ENCODE results near the gene DCBLD2.

The DCBLD2 gene, protein sequence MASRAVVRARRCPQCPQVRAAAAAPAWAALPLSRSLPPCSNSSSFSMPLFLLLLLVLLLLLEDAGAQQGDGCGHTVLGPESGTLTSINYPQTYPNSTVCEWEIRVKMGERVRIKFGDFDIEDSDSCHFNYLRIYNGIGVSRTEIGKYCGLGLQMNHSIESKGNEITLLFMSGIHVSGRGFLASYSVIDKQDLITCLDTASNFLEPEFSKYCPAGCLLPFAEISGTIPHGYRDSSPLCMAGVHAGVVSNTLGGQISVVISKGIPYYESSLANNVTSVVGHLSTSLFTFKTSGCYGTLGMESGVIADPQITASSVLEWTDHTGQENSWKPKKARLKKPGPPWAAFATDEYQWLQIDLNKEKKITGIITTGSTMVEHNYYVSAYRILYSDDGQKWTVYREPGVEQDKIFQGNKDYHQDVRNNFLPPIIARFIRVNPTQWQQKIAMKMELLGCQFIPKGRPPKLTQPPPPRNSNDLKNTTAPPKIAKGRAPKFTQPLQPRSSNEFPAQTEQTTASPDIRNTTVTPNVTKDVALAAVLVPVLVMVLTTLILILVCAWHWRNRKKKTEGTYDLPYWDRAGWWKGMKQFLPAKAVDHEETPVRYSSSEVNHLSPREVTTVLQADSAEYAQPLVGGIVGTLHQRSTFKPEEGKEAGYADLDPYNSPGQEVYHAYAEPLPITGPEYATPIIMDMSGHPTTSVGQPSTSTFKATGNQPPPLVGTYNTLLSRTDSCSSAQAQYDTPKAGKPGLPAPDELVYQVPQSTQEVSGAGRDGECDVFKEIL

DNA sequence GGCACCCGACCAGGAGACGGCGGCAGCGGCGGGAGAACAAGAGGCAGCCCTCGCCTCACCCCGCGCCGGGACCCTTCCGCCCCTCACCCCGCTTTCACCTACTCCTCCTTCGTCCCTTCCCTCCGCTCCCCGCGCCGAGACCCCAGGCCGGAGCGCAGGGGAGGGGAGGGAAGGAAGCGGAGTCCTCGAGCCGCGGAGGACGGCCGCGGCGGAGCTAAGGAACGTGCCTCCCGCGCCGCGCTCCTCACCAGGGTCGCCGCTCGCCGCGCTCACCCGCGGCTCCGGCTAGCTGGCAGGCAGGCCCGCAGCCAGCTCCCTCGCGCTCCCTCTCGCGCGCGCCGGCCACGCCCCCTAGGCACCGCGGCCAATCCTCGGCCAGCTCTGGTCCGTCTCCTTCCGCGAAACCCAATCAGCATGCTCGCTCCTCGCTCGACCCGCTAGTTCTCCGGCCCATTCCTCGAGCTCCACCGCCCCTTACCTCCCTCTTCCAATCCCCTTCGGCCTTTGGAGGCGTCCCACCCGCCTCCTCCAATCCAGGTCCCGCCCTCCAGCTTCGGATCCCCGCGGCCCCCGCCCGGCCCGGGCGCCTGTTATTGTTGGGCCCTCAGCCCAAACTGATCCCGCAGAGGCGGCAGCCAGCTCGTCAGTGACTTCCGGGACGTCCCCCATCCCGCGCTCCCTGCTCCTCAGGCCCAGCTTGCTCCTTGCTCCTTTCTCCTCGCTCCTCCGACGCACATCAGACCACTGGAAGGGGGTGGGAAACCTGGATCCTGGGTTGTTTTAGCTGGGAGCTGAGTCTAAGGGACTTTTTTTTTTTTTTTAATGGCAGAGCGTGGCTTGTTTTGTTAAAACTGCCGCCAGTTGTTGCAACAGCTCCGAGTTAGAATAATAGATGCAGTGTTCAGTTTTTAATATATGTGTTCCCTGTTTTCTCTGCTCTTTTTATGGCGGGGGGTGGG lies at the start of gene DCBLD2:
Gene DCBLD2 (minus strand): TSS at position 304 of the 959 bp plus-strand sequence. CDS start 369 bp downstream, outside the sequence.
- peak; percentile 84 for DNase-seq

DNA sequence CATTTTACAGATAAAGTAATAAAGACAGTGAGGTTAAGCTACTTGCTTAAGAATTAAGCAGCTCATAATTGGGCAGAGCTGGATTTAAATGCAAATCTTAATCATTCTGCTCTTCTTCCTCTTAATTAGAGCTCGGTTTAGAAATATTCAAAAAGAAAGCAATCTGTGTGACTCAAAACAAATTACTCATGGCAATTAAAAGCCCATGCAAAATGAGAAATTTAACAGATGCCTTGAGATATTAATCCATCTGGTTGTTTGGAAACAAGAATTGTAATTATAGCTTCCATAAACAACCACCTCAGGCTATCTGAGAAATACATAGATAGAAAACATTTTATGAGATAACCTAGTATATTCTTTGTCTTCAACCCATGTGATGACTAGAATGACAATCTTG lies 44.2 kb upstream of the DCBLD2 start:
- no peak for DNase-seq

DNA sequence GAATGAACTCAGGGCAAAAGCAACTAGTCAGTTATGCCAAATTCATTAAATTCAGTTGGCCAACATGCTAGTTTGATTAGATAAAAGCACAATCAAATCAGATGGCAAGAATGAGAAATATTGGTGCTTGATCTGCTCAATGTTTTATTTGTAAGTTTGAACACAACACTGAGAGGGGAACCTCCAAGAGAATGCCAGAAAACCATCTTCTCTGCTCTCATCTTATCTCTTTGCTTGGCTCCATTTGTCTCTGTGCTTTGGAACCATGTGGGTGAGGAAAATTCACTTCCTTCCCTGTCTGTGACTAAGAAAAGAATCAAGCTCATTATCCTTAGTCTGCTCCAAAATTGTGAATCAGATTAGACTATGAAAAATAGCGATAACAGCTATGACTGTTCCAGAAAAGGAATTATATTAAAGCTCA lies 43.6 kb upstream of the DCBLD2 start:
- DNase-seq: no peak

DNA sequence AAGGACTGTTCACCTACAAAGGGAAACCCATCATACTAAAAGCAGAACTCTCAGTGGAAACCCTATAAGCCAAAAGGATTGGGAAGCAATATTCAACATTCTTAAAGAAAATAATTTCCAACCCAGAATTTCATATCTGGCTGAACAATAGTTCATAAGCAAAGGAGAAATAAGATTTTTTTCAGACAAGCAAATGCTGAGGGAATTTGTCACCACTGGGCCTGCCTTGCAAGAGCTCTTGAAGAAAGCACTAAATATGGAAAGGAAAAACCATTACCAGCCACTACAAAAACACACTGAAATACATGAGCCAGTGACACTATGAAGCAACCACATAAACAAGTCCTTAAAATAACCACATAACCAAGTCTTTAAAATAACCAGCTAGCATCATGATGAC lies 28.9 kb upstream of the DCBLD2 start:
- DNase-seq: no peak

DNA sequence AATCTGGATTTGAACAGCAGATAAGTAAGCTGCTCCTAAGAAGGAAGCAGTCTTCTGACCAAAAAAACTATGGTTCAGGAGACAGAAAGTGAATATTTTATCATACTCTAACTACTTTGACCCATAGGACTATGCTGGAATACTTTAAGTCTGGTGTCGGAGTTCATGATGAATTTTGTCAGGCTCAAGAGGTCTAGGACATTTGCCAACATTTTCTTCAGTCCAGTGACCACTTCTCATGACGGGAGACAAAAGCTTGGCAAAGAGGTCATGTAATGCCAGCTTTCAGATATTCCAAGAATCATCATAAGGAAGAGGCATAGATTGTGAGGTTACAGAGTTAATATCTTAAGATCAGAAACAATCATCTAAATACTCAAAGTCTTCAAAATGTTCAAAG lies 20.5 kb upstream of the DCBLD2 start:
- DNase-seq: no peak

DNA sequence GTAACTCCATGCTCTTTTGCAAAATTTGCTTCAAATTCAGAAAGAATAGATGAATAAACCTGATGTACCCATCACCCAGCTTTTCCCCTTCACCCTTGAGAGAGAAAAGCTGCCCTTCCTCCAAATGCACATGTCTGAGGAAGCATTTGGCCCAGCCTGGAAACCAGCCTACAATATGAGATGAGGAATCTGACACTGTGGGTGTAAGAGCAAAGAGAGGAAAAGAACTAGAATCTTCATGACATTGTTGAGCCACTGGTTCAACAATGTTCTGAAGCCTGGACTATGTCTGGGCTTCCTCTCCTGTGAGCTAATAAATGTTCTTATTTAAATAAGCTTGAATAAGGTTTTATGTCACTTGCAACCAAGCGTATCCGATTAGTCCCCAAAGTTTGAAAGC lies 18.7 kb upstream of the DCBLD2 start:
- DNase-seq: no peak

DNA sequence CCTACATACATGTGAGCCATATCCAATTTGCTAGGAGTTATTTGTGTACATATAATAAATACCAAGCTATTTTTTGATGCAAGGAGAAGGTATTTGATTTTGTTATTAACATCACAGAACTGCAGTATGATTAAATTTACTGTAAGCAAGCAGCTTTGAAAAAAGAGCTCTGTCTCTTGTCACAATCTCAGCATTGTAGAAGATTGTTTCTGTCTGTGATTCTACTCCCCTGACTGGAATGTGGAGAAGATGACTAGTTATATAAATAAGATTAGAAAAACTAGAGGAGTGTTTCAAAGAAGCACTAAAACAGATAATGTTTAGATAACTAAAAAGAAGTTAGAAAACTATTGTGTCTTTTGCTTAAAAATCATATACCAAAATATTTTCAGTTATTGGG lies 17.1 kb upstream of the DCBLD2 start:
- DNase-seq: no peak

DNA sequence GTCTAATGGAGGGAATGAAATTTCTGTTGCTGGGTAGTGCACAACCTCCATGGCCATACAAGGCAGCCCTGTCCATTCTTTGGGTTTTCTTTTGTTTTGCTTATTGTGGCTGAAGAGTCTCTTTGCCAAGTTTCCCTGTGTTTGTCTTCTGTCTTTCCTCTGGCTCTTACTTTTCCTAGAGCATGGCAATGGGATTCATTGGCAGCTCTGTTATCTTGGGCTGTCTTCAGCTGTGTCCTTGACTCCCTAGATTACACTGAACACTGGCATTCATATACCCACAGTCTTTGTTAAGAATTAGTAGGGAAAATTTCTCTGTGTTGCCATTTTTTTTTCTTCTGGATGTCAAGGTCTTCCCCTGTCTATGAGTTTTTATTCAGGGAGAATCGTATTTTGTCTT lies 16.1 kb upstream of the DCBLD2 start:
- no peak for DNase-seq

DNA sequence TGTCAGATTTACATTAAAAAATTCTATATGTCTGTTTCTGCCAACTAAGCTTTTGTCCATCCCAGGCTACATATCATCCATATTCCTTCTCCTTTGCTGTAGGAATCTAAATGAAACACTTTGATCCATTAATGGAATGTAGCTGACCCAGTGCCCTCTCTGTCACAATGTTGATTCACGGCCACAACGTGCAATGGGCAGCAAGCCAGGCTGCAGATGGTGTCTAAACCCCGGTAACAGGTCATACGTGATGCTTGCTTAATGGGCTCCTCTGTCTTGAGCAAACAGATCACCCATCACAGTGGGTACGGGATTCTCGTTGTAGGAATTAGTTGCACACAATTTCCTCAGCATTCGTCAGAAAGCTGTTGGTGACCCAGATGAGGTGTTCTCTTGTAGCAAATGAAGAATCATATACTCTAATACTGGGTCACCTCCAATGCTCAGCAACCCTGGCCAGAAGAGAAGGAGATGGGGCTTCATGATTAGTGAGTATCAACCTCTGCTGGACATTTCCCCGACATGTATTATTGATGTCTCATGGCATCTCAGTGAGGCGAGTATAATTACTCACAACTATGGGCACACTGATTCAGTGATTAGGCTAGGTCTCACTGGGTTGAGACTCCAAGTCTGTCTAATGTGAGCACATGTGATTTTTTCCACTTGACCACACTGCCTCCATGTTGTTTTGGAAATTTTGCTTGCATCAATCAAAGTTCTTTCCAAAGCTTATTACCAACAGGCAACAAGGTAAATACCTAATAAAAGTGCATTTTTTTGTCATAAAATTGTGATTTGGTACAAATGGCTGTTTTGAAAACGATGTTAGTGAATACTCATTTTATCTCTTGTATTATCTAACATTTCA lies 12.9 kb upstream of the DCBLD2 start:
- no peak for DNase-seq

DNA sequence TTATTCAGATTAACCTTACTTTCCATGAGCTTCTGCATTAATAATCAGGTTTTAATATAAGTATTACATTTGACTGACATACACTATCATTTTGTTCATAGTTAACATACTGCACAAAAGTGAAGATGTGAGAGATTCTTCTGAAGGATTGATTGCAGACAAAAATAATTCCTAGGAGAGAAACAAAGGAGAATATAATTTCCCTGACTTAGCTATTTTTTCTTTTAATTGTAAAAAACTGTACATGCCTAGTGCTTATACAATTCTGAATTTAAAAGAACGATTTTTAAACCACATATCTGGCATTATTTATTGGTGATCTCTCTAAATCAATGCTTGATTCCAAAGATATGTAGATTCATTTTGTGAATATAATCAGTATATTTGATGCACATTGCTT lies 11.0 kb upstream of the DCBLD2 start:
- no peak for DNase-seq

DNA sequence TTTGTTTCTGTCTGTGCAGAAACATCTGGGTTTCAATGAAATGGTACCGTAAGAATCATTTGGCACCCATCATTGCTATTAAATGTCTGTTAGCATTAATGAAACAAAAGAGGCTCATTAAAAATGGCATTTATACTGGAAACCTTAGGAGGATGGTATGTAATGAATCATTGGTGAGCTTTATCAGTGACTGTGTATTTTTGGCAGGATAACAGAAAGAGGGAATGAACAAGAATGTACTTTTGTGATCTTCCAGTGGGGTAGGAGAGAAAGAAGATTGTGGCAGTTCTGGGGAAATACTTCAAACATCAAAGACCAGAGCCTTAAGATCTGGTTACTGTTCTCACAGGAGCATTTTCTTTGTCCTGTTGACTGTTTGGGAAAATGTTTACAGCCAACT lies 4.7 kb upstream of the DCBLD2 start:
- DNase-seq: no peak

DNA sequence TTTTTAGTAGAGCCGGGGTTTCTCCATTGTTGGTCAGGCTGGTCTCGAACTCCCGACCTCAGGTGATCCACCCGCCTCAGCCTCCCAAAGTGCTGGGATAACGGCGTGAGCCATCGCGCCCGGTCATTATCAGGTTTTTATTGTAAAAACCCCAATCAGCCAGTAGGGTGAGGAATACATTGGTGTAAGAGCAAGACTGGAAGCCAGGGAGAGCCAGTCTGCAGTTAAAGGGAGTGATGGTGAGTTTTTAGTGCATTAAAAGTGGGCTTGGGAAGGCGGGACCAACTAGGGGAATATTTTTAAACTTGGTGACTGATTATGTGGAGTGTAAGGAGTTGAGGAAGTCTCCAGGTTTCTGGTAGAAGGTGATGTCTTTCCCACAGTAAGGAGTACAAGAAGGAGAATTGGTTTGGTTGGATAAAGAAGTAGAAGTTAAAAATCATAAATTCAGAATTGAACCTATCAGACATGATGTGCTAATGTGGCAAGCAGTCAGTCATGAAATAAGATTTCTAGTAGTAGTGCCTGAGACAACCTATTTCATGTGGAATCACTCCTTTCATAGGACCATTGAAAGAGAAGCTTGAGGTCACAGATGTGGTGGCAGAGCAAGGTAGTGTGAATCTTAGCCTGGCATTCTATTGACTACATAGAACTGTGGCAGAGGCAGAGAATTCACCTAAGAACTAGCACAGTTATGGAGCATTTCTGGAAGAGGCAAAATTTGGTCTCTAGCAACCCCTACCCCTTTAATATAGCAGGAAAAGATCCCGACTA lies 2.4 kb upstream of the DCBLD2 start:
- no peak for DNase-seq

DNA sequence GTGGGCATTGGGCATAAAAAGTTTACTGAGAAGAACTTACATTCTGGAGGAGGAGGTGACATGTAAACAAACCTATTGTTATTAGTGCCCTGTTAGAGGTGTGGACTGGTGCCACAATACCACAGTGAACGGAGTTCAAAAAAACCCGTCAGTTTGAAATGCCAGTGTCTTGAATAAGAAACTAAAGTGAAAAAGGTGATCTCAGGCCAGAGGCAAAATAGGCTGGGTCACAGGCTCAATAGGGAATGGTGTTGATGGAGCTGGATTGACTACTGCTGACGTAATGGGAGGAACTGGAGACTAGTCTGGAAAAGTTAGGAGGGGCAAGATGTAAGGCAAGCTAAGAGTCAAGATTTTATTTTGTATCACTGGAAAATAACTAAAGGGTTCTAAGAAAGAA lies 1.6 kb upstream of the DCBLD2 start:
- no peak for DNase-seq

DNA sequence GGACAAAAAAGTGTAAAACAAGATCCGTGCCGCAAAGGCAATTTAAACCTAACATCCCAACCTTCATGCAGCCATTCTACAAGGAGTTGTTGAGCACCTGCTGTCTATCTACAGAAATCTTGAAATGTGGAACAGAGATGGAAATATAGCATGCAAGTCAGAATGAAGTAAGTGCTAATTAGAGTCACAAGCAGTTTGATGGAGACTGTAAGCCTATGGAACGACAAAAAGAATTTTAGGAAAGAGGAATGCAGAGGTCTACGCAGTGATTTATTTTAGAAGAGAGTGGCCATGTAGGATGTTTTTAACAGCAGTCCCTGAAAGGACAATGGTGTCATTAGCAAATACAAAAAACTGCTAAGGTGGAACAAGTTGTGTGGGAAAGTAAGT lies 851 bp upstream of the DCBLD2 start:
- no peak for DNase-seq

DNA sequence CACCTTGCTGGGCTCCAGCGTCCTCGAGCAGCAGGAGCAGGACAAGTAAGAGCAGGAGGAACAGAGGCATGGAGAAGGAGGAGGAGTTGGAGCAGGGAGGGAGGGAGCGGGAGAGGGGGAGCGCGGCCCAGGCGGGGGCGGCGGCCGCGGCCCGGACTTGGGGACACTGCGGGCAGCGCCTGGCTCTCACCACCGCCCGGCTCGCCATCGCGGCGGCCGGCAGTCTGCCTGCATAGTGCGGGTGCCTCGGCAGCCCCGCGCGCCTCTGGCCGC lies 440 bp downstream of the DCBLD2 start:
- no peak for DNase-seq

DNA sequence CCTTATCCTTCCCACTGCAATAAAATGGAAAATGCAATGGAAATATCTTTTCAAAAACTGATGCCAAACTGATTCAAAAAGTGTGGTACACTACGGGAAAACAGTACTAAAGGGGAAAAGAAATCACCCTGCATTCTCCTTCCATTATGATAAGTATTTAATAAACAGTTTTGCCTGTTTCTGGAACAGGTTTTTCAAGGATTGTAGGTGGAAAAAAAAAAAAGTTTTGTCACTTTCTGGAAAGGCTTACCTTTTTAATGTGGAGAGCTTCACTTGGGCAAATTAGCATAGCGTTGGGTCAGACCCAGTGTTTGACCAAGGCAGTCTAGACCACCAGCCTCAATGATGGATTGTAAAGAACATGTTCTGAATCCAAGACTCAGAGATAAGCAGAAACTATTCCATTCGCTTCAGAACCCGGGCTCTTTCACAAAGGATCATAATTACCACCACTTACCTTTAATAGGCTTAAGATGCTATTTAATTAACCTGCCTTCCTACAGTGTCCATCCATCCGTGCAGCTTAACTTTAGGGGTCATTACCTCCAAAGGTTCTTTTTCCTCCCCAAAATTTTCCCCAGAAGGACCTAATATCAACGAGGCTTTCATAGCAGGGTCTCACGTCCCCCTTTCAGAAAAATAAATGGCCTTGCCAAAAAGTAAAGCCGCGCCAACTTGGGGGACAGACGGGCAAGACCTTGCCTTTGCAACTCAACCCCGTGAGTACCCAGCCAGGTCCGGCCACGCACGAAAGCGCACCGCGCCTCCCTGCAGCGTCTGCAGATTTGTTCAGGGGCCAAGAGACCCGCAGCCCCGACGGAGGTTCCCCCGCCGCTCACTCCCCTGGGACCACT lies 1.0 kb downstream of the DCBLD2 start:
- DNase-seq: no peak

DNA sequence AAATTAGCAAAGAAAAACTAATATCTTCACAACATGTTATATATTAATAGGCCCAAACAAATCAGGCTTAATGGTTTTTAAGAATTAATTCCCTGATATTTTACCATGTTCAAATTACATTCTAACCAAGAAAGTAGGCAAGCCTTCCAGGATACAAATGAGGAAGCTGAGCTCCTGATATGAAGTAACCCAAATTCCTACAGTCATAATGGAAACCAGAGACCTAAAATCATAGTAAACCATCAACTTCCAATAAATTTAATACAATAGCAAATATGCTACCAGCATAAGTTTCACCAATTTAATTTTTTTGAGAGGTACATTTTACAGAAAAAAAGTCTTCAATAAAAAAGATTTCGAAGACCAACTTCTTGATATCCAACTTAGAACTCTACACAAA lies 3.8 kb downstream of the DCBLD2 start:
- no peak for DNase-seq

DNA sequence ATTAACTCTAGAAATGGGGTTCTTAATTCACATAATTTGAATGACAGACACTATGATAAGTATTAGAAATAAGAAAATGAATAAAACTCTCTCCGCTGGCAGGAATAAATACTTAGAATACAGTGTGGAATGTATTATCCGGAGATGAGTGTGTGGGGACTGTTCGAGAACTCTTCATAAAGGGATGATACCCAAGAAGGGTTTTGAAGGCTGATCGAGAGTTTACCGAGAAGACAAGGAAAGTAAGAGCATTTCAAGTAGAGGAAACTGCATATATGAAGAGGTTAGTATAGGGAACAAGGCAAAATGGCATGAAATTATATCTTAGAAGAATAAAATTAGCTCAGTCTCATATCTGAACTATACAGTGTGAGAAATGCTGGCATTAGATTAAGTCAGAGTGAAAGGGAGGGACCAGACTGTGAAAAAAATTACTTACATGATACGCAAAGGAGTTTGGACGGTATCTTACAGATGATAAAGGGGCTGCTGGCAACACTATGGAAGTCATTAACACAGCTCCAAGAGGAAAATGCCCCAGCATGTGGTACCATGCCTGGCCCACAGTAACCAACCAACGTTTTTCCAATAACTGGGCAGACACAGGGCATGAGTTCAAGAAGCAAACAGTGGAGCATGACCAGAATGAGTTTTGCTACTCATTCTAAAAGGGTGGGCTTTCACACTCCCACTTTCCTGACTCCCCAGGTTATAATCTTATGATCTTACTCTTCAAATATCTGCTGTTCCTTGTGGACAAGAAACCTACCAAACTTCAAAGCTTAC lies 6.5 kb downstream of the DCBLD2 start:
- DNase-seq: no peak

DNA sequence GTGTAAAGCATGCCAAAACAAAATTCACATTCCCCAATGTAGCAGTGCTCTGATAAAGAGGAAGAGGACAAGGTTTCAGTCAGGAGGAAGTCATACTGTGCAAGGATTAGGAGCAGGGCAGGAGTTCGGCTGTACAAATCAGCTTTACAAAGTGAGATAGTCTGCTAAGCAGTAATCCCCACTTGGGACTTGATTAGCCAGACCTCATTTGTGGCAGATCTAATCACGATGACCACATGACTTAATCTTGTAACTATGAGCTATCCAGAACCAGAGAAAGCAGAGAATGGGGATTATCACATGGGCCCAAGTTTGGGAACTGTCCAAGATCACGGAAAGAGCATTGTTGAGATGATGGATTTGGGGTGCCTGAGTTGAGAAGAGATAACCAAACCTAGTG lies 7.8 kb downstream of the DCBLD2 start:
- DNase-seq: no peak

DNA sequence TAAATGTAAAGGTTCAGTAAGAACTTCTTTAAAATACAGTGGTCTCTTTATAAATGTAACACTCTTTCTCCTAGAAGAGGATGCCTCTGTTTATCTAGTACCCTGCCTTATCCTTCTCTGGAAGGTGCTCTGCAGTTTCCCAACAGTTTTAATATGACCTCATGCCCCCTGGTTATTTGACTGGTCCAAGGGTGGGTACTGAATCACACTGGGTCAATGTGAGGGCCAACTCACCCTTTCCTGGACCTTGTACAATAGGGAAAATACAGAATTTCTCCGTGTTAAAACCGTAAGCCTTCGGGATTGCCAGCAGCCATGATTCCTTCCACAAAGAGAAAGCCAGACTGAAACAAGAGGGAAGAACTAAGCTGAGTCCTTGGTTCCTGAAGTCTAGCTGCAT lies 9.2 kb downstream of the DCBLD2 start:
- DNase-seq: no peak

All from GDM1 (cell line).